ENCODE results near the gene ATP11A. TPM values are rescaled to one million over a fixed set of nuclear protein-coding genes. Genes with fewer than 3 reads are reported as not detected.

The ATP11A gene
- total and polyA plus RNA-seq, 2 donors (not counting 3 experiments of a cell fraction or from before 2014, with no cell fraction given), result 16.5 to 88.1 TPM

- intact Hi-C loops (cut with micrococcal nuclease), result no loop called here
- FAIRE-seq, result no peak
- no TSS peak for BruUV-seq (replicated peaks)
Measured at GRCh38 chr13:112668924-112669323, 20.9 kb upstream of the ATP11A start.

More at GRCh38 chr13:112668924-112669323, 20.9 kb upstream of the ATP11A start:
- Histone ChIP-seq H3K36me3 (ENCODE audit: control insufficient read depth in 2 of 2, extremely low read depth in 1 of 2, insufficient read depth in 2 of 2, low read length in 2 of 2) (no peaks in the 10 kb centered on the region), H3K4me3 (replicated peaks in 1 of 3; ENCODE audit: insufficient read depth in 1 of 3, low read depth in 1 of 3, low read length in 3 of 3) (no peak overlapping the region), H3K9me1 (replicated peaks; ENCODE audit: control insufficient read depth, extremely low read depth, insufficient read depth, low read length) (no peaks in the 10 kb centered on the region), H3K9me3 (replicated peaks; ENCODE audit: control insufficient read depth, insufficient read depth, low read length) (no peaks in the 10 kb centered on the region), H3K79me2 (ENCODE audit: control insufficient read depth, insufficient read depth, low read length) (no peaks in the 10 kb centered on the region), H2AFZ (ENCODE audit: low read depth, low read length) (no peak overlapping the region), H3K27me3 (ENCODE audit: control insufficient read depth in 2 of 2, insufficient read depth in 2 of 2, low read length in 2 of 2) (peaks cover 0 to 6% of the 10 kb centered on the region in 2 experiments), H4K20me1 (replicated peaks; ENCODE audit: control insufficient read depth, extremely low read depth, insufficient read depth, low read length) (no peaks in the 10 kb centered on the region), H3K27ac (ENCODE audit: insufficient read depth, low read depth, low read length) (no peak overlapping the region), H3K4me1 (ENCODE audit: control insufficient read depth, extremely low read depth, insufficient read depth, low read length) (no peaks in the 10 kb centered on the region), H3K4me2 (ENCODE audit: insufficient read depth, low read length) (no peak overlapping the region), H3K9ac (replicated peaks; ENCODE audit: extremely low read depth, insufficient read depth, low read length) (no peak overlapping the region)
- dilution Hi-C loops (cut with MboI; ENCODE audit: extremely low pct_ligation_motif_present, low sequenced_read_pairs), result no loop called here
- CTCF ChIA-PET, result no interaction called here
- no peak for DNase-seq (ENCODE audit: low read depth, low spot score)
- POLR2A ChIA-PET, result no interaction called here
- no peak for TF ChIP-seq POLR2AphosphoS5 (IDR thresholded peaks at IDR 0.05; ENCODE audit: insufficient read depth, low read depth, low read length)
- no peak for TF ChIP-seq FOS (IDR thresholded peaks at IDR 0.05; ENCODE audit: borderline replicate concordance, insufficient read depth, low read length)
- no peak for TF ChIP-seq POLR2A (IDR thresholded peaks at IDR 0.05; ENCODE audit: low read depth, low read length)
- TF ChIP-seq MYC (IDR thresholded peaks at IDR 0.05; ENCODE audit: low read depth, low read length), result no peak
- no peak for TF ChIP-seq JUN (IDR thresholded peaks at IDR 0.05; ENCODE audit: borderline replicate concordance, insufficient read depth, insufficient read length, low read depth)
- no peak for TF ChIP-seq MAX (IDR thresholded peaks at IDR 0.05; ENCODE audit: insufficient read depth, insufficient read length)
- TF ChIP-seq GATA2 (IDR thresholded peaks at IDR 0.05; ENCODE audit: insufficient read depth, insufficient read length, low read depth, low read length), result no peak
- TF ChIP-seq, protein P1, sequence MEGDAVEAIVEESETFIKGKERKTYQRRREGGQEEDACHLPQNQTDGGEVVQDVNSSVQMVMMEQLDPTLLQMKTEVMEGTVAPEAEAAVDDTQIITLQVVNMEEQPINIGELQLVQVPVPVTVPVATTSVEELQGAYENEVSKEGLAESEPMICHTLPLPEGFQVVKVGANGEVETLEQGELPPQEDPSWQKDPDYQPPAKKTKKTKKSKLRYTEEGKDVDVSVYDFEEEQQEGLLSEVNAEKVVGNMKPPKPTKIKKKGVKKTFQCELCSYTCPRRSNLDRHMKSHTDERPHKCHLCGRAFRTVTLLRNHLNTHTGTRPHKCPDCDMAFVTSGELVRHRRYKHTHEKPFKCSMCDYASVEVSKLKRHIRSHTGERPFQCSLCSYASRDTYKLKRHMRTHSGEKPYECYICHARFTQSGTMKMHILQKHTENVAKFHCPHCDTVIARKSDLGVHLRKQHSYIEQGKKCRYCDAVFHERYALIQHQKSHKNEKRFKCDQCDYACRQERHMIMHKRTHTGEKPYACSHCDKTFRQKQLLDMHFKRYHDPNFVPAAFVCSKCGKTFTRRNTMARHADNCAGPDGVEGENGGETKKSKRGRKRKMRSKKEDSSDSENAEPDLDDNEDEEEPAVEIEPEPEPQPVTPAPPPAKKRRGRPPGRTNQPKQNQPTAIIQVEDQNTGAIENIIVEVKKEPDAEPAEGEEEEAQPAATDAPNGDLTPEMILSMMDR (IDR thresholded peaks at IDR 0.05; ENCODE audit: extremely low read depth in 1 of 2, insufficient read depth in 1 of 2, low read depth in 1 of 2, low read length in 2 of 2), result no peak
- TF ChIP-seq EZH2 (IDR thresholded peaks at IDR 0.05; ENCODE audit: borderline replicate concordance, low read depth, low read length, severe bottlenecking), result no peak

Data from endothelial cell of umbilical vein (primary cell).